GM12865 (cell line): ENCODE results near the gene SDC3.

Source experiments
- DNase-seq: peaks from one replicate; pipeline ENCODE4 v3.0.0; 2010; ENCODE audit warnings: low read depth
- H3K4me3 ChIP-seq: 2 replicates; pipeline ENCODE4 v1.5.1; 2011; ENCODE audit warnings: mild to moderate bottlenecking, low read depth, low read length, control low read depth
- TF ChIP-seq, protein P1 (sequence below): IDR thresholded peaks from 2 replicates; pipeline ENCODE4 v1.5.1; 2011; ENCODE audit warnings: low read length, control low read depth, low read depth, inconsistent platforms; ENCODE audit not compliant: insufficient read depth; ENCODE audit errors: missing control alignments

SDC3 gene

DNA sequence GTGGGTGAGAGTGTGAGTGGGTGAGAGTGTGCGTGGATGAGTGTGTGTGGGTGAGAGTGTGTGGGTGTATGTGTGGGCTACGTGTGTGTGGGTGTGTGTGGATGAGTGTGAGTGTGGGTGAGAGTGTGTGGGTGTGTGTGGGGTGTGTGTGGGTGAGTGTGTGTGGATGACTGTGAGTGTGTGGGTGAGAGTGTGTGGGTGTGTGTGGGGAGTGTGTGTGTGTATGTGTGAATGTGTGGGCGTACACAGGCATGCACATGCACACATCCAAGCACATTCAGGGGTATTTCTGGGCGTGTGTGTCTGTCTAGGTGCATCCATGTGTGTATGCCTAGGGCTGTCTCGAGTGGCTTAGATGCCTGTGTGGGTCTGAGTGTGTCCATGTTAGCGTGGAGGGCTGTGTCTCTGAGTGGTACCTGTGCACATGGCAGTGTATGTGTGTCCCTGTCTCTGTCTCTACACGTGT lies 14.0 kb downstream of the SDC3 start:
- H3K4me3 ChIP-seq: no peak overlapping the region
- DNase-seq: no peak
- TF ChIP-seq, protein P1, sequence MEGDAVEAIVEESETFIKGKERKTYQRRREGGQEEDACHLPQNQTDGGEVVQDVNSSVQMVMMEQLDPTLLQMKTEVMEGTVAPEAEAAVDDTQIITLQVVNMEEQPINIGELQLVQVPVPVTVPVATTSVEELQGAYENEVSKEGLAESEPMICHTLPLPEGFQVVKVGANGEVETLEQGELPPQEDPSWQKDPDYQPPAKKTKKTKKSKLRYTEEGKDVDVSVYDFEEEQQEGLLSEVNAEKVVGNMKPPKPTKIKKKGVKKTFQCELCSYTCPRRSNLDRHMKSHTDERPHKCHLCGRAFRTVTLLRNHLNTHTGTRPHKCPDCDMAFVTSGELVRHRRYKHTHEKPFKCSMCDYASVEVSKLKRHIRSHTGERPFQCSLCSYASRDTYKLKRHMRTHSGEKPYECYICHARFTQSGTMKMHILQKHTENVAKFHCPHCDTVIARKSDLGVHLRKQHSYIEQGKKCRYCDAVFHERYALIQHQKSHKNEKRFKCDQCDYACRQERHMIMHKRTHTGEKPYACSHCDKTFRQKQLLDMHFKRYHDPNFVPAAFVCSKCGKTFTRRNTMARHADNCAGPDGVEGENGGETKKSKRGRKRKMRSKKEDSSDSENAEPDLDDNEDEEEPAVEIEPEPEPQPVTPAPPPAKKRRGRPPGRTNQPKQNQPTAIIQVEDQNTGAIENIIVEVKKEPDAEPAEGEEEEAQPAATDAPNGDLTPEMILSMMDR: no peak

DNA sequence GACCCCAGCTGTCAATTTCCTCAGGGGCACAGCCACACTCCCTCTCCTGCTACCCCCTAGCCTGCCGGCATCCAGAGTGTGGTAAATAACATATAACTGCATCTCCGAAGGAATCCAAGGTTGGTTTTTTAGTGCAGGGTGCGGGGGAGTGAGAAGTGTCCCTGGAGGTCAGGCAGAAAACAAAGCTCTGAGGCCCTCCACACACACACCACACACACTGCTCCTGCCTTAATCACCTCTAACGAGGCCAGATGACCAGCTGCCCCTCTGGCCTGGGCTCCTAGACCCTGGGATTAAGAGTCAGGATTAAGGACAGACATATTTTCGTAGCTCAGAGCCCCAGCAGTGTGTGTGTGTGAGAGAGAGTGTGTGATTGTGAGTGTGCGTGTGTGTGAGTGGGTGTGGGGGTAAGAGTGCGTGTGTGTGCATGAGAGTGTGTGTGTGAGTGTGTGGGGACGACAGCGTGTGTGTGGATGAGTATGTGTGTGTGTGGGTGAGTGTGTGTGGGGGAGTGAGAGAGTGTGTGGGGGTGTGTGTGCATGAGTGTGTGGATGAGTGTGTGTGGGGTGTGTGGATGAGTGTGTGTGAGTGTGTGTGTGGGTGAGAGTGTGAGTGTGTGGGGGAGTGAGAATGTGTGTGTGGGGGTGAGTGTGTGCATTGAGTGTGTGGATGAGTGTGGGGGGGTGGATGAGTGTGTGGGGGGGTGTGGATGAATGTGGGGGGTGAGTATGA lies 14.6 kb downstream of the SDC3 start:
- no peak overlapping the region for H3K4me3 ChIP-seq
- no peak for DNase-seq
- TF ChIP-seq, protein P1: no peak

DNA sequence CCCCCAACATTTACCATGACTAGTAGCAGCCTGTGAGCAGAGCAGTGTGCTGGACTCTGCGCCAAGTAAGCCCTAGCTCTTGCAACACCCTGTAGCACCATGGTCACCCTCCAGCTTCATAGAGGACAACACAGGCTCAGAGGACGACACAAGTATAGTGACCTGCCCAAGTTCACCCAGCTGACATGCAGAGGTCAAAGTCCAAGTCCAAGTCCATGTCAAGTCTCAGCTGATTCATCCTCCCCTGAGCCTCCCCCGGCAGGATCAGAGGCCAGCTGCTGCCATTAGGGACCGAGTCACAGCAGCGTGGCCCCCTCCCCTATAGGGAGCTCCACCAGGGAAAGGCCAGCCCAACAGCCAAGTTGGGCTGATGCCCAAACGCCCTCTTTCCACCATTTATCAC lies 15.9 kb downstream of the SDC3 start:
- no peak for DNase-seq
- no peak overlapping the region for H3K4me3 ChIP-seq
- TF ChIP-seq, protein P1: no peak

DNA sequence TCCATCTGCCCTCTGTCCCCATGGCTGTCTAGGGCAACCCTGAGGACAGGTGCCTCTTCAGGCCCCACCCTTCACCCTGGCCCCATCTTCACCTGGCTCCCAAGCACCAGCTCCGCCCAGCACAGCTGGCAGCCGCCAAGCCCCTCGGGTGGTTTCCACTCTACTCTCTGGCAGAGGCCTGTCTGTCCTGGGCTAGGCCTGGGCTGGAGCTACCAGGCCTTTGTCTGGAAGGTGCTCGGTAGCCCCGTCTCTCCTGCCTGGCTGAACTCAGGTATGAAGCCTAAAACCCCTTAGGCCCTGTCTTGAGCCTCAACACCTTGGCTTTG lies 17.4 kb downstream of the SDC3 start:
- DNase-seq: no peak
- TF ChIP-seq, protein P1: no peak
- H3K4me3 ChIP-seq: no peak overlapping the region

DNA sequence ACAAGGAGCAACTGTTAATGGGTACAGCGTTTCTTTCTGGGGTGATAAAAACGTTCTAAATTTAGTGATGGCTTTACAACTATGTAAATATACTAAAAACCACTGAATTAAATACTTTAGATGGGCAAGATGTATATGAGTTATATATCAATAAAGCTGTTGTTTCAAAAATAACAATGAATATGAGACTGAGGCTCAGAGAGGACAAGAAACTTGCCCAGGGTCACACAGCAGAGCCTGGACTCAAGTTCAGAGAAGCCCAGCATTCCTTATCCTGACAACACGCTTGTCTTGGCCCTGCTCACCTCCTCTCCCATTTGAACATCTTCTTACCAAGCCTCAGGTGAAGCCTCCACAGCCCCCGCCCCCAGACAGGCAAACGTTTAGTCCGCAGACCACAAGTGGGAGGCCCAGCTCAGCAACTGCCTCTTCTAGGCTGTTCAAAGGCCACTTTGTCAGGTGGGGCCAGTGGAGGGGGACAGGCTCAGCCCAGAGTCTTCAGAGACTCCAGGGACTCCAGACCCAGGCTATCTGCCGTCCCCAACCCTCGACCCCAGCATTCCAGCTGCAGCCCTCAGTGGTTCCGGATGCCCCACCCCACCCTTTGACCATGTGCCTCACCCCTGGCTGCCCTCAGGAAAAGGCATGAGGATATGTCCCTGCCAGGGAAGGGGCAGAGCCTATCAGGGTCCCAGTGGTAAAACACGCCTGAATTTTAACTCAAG lies 17.9 kb downstream of the SDC3 start:
- no peak for DNase-seq
- no peak overlapping the region for H3K4me3 ChIP-seq
- TF ChIP-seq, protein P1: no peak

DNA sequence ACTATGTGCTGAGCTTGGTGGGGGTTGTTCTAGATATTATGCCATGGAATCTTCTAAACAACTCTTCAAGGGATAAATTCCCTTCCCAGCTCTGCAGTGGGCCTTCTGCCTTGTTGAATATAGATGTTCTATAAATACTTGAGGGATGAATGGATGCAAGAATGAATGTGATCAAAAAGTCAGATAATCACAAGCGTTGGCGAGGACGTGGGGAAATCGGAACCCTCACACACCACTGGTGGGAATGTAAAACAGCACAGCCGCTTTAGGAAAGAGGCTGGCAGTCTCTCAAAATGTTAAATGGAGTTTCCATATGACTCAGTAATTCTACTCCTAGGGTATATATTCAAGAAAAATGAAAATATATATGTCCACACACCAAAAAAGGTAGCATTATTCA lies 19.0 kb downstream of the SDC3 start:
- TF ChIP-seq, protein P1: no peak
- no peak for DNase-seq
- no peak overlapping the region for H3K4me3 ChIP-seq
